Sigmoid colon (tissue), 4 donors: ENCODE measurements around the gene TNNT1.

Source experiments
- CTCF ChIP-seq, 4 experiments: fragments of 450-650 bp in 3 of 4; fragments of 200-600 bp in 1 of 4; IDR thresholded peaks; one replicate each; pipeline ENCODE4 v1.5.1; 2016 to 2019; ENCODE audit warnings: antibody characterized with exemption in 4 of 4, mild to moderate bottlenecking in 3 of 4, moderate library complexity in 2 of 4
- EP300 ChIP-seq, 4 donors: sonication (generic); formaldehyde crosslinking; IDR thresholded peaks; one replicate each; pipeline ENCODE4 v1.6.1; 2017; ENCODE audit warnings: antibody characterized with exemption in 4 of 4
- POLR2AphosphoS5 ChIP-seq, 4 donors: sonication (generic); formaldehyde crosslinking; IDR thresholded peaks; one replicate each; pipeline ENCODE4 v1.6.1; 2017; ENCODE audit warnings: antibody characterized with exemption in 4 of 4

GRCh38 chr19:55174425-55175116 lies 25.6 kb upstream of the TNNT1 start:
- no peak for TF ChIP-seq CTCF (IDR thresholded peaks at IDR 0.05)
- no peak for TF ChIP-seq POLR2AphosphoS5 (IDR thresholded peaks at IDR 0.05)
- no peak for TF ChIP-seq EP300 (IDR thresholded peaks at IDR 0.05)
